Ovary (tissue), 9 donors: ENCODE results near the gene C13orf46. TPM values are rescaled to one million over a fixed set of nuclear protein-coding genes. Genes with fewer than 3 reads are reported as not detected.

Experiments used
- DNase-seq, 5 donors: peaks; one replicate each; pipeline ENCODE4 v3.0.0-alpha.2; 2019 to 2020
- H3K27ac ChIP-seq, 2 donors: fragments of 200-600 bp; one replicate each; pipeline versions ENCODE4 v1.5.1 to v1.8.0; 2019 to 2022
- H3K27me3 ChIP-seq: fragments of 200-600 bp; one replicate; pipeline ENCODE4 v1.8.0; 2022
- H3K36me3 ChIP-seq: fragments of 200-600 bp; sonication (generic); one replicate; pipeline ENCODE4 v1.5.1; 2019
- H3K4me1 ChIP-seq: one replicate; pipeline ENCODE4 v1.8.1; 2013; ENCODE audit warnings: mild to moderate bottlenecking, moderate library complexity; ENCODE audit not compliant: insufficient read depth
- H3K4me3 ChIP-seq: fragments of 200-600 bp; sonication (generic); one replicate; pipeline ENCODE4 v1.5.1; 2017
- H3K9me3 ChIP-seq, 2 donors: fragments of 200-600 bp in 1 of 2; sonication (generic) in 1 of 2; one replicate each; pipeline versions ENCODE4 v1.5.1 to v1.8.1; 2013 to 2019; ENCODE audit warnings: mild to moderate bottlenecking in 1 of 2, moderate library complexity in 1 of 2
- EP300 ChIP-seq: sonication (generic); formaldehyde crosslinking; IDR thresholded peaks from one replicate; pipeline ENCODE4 v1.6.1; 2017; ENCODE audit warnings: antibody characterized with exemption
- POLR2A ChIP-seq: fragments of 450-650 bp; IDR thresholded peaks from one replicate; pipeline ENCODE4 v1.6.1; 2017; ENCODE audit warnings: antibody characterized with exemption, mild to moderate bottlenecking, moderate library complexity
- WGBS, 3 donors: extraction: QIAGEN DNeasy Blood & Tissue Kit in 1 of 3; methylation state at CpG; one replicate each; pipeline versions ENCODE4 v1.1.5 to v1.1.7; 2013 to 2017; 5-methylcytosine and 5-hydroxymethylcytosine counted together
- intact Hi-C, 4 donors: fragments of 100-400 bp; cut with DNase I; formaldehyde crosslinking; loops; one replicate each; pipeline versions ENCODE4 v1.11.0 to v1.15.1; 2022 to 2023
- polyA plus RNA-seq, 2 donors: library from polyadenylated mRNA; stranded (reverse); fragments of 200-250 nt in 1 of 2; fragments of 350-450 nt in 1 of 2; fragmentation: Illumina TruSeq in 1 of 2; extraction: RNeasy Lipid Tissue Mini Kit (QIAGEN cat#74804) in 1 of 2; gene quantifications; one replicate each; pipeline ENCODE4 v1.2.3, GENCODE V29; 2013 to 2014
- total RNA-seq, 7 donors: library from RNA; depleted of rRNA in 2 of 7; stranded (reverse); fragments of >200 nt in 2 of 7; fragmentation: NEBNext Ultra II Directional in 3 of 7; extraction: Animal tissue kit (Norgen Biotek cat#: 25700) in 3 of 7; gene quantifications; one replicate each; pipeline versions ENCODE4 v1.1.0 to v1.2.4, GENCODE V29; 2016 to 2023
- TF ChIP-seq, protein P1 (sequence below), 3 donors: fragments of 450-650 bp in 2 of 3; fragments of 200-600 bp in 1 of 3; IDR thresholded peaks; one replicate each; pipeline versions ENCODE4 v1.5.1 to v1.8.0; 2016 to 2022; ENCODE audit warnings: antibody characterized with exemption in 3 of 3, mild to moderate bottlenecking in 1 of 3
- donor health status: DM: no; HTN: no; CAD: no; lungs with moderate emphysema.
- donor health status: DM: no; HTN: no; CAD: no.
- donor health status: Bipolar disorder and iron deficiency.
- donor health status: DM: yes; HTN: yes; CAD: no.
- donor health status: DM: no; HTN: no; CAD: no.
- donor health status: DM: yes; HTN: yes; CAD: no.

The C13orf46 gene
- total and polyA plus RNA-seq, 9 donors: 0.05 to 2.0 (median 0.50) TPM; not detected in 2

DNA sequence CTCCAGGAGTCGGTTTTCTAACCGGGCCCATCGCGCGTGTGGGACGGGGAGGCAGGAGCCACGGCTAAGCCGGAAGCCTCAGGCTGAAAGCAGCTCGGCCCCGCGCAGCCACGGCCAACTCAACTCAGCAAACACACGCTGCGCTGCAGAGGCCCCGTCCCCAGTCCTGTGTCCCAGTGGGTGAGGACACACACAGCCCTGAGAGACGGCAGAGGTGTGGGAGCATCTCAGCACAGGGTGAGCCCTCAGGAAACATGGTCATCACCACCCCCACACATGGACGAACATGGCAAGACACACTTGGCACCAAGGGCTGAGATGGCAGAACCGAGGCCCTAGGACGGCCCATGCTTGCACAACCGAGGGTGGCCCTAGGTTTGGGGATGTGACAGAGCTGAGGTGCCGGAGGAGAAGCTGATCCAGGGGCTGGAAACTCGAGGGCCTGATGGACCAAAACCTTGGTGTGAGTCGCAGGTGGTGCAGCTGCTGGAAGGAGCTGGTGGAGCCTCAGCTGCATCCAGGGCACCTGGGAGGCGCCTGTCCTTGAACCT lies 29.0 kb upstream of the C13orf46 start:
- WGBS, 3 donors: 86 to 89% (median 86%) methylated on average over 24 of the region's 24 CpGs
- Histone ChIP-seq H3K27me3 (no peaks in the 10 kb centered on the region), H3K36me3 (no peaks in the 10 kb centered on the region), H3K4me3 (no peak overlapping the region), H3K4me1 (peaks cover 9% of the 10 kb centered on the region), H3K9me3 (no peaks in the 10 kb centered on the region), H3K27ac (no peak overlapping the region)
- TF ChIP-seq, protein P1, sequence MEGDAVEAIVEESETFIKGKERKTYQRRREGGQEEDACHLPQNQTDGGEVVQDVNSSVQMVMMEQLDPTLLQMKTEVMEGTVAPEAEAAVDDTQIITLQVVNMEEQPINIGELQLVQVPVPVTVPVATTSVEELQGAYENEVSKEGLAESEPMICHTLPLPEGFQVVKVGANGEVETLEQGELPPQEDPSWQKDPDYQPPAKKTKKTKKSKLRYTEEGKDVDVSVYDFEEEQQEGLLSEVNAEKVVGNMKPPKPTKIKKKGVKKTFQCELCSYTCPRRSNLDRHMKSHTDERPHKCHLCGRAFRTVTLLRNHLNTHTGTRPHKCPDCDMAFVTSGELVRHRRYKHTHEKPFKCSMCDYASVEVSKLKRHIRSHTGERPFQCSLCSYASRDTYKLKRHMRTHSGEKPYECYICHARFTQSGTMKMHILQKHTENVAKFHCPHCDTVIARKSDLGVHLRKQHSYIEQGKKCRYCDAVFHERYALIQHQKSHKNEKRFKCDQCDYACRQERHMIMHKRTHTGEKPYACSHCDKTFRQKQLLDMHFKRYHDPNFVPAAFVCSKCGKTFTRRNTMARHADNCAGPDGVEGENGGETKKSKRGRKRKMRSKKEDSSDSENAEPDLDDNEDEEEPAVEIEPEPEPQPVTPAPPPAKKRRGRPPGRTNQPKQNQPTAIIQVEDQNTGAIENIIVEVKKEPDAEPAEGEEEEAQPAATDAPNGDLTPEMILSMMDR (IDR thresholded peaks at IDR 0.05): no peak
- TF ChIP-seq EP300: no peak
- TF ChIP-seq POLR2A: no peak
- intact Hi-C loops: no loop called here
- DNase-seq: no peak

DNA sequence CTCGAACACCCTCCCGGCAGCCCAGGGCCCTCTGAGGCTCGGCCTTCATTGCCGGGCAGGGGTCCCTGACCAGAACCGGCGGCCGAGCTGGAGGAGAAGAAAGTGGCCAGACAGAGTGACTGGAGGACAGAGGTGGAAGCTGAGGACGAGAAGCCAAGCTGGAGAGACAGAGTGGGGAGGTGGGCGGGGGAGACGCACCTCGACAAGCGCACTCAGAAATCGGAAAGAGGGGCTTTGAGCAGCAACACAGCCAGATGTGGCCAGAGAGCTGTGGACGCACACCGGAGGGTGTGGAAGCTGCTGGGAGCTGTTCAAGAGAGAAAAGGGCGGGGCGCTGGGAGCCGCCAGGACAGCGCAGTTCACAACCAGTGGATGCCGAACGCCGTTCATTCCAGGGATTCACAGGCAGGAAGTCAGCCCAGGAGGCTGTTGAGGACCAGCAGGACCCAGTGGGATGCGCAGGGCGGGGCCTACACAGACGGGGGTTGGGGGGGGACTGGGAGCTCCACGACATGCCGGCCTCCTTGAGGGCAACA lies 28.2 kb upstream of the C13orf46 start:
- no peak overlapping the region for H3K4me3 ChIP-seq

DNA sequence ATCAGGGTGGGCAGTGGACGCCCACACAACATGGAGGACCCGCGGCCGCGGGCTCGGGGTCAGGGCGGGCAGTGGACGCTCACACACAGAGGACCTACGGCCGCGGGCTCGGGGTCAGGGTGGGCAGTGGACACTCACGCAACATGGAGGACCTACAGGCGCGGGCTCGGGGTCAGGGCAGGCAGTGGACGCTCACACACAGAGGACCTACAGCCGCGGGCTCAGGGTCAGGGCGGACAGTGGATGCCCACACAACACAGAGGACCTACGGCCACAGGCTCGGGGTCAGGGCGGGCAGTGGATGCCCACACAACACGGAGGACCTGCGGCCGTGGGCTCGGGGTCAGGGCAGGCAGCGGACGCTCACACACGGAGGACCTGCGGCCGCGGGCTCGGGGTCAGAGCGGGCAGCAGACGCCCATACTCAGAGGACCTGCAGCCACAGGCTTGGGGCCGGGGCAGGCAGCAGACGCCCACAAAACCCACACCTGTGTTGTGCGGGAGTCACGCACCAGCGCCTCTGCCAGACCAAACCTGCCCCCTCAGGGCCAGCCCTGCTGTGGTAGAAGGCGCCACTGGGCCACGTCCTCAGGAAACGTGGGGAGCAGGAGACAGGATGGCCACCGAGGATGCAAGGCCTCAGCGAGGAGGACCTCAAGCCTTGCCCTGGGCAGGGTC lies 27.6 kb upstream of the C13orf46 start:
- Histone ChIP-seq H3K9me3 (no peaks in the 10 kb centered on the region), H3K4me3 (no peak overlapping the region), H3K27ac (no peak overlapping the region), H3K4me1 (peaks cover 12% of the 10 kb centered on the region), H3K27me3 (no peaks in the 10 kb centered on the region), H3K36me3 (no peaks in the 10 kb centered on the region)
- WGBS, 3 donors: 91 to 95% (median 93%) methylated on average over 42 to 46 of the region's 46 CpGs
- no peak for TF ChIP-seq POLR2A
- no peak for DNase-seq
- intact Hi-C loops: no loop called here

More for the DNA sequence above, 28.2 kb upstream of the C13orf46 start:
- 86 to 92% (median 88%) methylated on average over 27 of the region's 27 CpGs for WGBS, 3 donors
- intact Hi-C loops: no loop called here
- no peak overlapping the region for H3K27ac ChIP-seq
- H3K9me3 ChIP-seq: no peaks in the 10 kb centered on the region
- H3K4me1 ChIP-seq: peaks cover 12% of the 10 kb centered on the region
- H3K36me3 ChIP-seq: no peaks in the 10 kb centered on the region
- peak in 1 of 5 donors; percentile 5 for DNase-seq
- TF ChIP-seq, protein P1 (IDR thresholded peaks at IDR 0.05): no peak
- no peak for TF ChIP-seq EP300
- TF ChIP-seq POLR2A: no peak
- no peaks in the 10 kb centered on the region for H3K27me3 ChIP-seq

DNA sequence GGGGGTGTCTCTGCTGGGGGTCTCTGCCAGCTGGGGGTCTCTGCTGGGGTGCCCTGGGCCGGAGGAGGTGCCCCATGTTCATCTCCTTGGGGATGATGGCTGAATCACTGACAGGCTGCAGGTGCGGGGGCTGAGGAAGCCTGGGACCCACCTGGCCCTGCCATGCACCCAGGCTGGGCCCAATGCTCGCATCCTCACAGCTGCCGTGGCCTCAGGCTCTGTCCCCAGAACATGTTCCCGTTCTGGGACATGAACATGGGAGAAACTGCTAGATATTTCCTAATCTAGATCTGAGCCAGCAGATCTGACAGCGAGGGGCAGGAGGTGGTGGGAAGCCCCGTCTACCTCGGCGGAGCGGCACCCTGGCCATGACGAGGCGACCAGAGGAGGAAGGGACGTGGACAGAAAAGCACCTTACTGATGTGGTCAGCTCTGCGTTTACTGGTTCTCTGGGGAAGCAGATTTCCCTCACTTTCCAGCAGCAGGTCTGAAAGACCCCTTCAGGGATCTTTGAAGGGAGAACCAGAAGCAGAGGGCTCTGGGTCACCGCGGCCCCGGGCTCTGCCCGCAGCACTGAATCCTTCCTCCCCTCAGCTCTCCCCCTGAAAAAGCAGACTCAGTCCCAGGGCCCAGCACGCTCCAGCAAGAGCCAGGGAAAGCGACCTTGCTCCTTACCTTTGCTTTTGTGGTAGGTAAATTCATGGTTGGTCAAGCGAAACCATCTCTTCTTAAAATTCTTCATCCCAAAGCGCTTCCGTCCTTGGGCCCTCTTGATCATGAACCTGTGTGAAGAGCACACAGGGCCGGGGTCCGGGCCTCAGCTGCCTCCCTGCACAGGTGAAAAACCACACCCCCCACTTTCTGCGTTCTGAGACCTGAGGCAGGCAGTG lies 26.5 kb upstream of the C13orf46 start:
- no peak overlapping the region for H3K27ac ChIP-seq
- TF ChIP-seq POLR2A (no peak), EP300 (no peak)
- TF ChIP-seq, protein P1 (IDR thresholded peaks at IDR 0.05): no peak
- WGBS, 3 donors: 94 to 97% (median 94%) methylated on average over 26 of the region's 26 CpGs
- no peaks in the 10 kb centered on the region for H3K27me3 ChIP-seq
- H3K9me3 ChIP-seq: no peaks in the 10 kb centered on the region
- H3K4me3 ChIP-seq: no peak overlapping the region
- intact Hi-C loops: no loop called here
- peaks cover 12% of the 10 kb centered on the region for H3K4me1 ChIP-seq
- no peaks in the 10 kb centered on the region for H3K36me3 ChIP-seq
- no peak for DNase-seq
